Measurements from ENCODE around the gene SPAG9. TPM values are rescaled to one million over a fixed set of nuclear protein-coding genes. Genes with fewer than 3 reads are reported as not detected.
A peak's percentile ranks its signal among the peaks of the same experiment; 100 is the strongest.

Gene SPAG9
- total RNA-seq, 1 experiment from 2014 or later = 78.5 TPM

DNA sequence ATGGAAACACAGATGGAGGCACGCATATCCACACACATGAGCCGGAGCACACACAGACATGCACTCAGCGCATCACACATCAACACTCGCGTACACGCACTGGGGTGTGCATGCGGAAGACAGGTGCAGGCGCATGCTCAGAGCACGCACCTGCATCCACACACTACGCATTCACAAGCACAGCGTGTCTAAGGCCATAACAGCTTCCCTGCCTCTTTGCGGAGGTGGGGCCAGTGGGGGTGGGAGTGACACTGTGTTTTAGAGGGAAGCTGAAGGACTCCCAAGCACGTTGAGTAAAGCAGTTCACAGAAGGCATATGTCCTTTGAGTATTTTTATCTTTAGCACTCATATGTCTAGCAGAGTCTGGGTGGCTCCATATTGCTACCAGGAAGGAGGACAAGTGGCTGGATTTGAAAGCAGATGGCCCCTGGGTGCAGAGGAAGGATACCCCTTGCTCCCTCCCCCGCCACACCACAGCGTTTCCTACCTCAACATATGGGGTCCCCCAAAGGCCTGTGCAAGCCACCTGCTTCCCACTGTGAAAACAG, 185.9 kb downstream of the SPAG9 start:
- Mint-ChIP-seq H3K4me3 (ENCODE audit: unreplicated experiment) (no peak overlapping the region), H3K4me1 (ENCODE audit: insufficient read depth, unreplicated experiment) (peaks cover 38% of the 10 kb centered on the region), H3K27me3 (ENCODE audit: insufficient read depth, unreplicated experiment) (no peaks in the 10 kb centered on the region), H3K9me3 (ENCODE audit: unreplicated experiment) (no peaks in the 10 kb centered on the region), H3K36me3 (ENCODE audit: insufficient read depth, unreplicated experiment) (no peaks in the 10 kb centered on the region), H3K27ac (ENCODE audit: low read depth, unreplicated experiment) (peak overlapping the region; percentile 93)
- no TSS peak for BruUV-seq (replicated peaks)
- ChIA-PET CTCF (interaction anchor here (0.7 to 4.1 kb wide), 9 partner anchors 13 to 93 kb away, joined by 3 to 23 read pairs (median 3); no protein-coding TSS in a partner anchor), POLR2A (interaction anchor here (0.6 to 4.5 kb wide), 10 partner anchors 9 to 752 kb away, joined by 3 to 171 read pairs (median 5); partner anchors contain the start of gene TOB1)
- TF ChIP-seq, protein P1, sequence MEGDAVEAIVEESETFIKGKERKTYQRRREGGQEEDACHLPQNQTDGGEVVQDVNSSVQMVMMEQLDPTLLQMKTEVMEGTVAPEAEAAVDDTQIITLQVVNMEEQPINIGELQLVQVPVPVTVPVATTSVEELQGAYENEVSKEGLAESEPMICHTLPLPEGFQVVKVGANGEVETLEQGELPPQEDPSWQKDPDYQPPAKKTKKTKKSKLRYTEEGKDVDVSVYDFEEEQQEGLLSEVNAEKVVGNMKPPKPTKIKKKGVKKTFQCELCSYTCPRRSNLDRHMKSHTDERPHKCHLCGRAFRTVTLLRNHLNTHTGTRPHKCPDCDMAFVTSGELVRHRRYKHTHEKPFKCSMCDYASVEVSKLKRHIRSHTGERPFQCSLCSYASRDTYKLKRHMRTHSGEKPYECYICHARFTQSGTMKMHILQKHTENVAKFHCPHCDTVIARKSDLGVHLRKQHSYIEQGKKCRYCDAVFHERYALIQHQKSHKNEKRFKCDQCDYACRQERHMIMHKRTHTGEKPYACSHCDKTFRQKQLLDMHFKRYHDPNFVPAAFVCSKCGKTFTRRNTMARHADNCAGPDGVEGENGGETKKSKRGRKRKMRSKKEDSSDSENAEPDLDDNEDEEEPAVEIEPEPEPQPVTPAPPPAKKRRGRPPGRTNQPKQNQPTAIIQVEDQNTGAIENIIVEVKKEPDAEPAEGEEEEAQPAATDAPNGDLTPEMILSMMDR (IDR thresholded peaks at IDR 0.05; ENCODE audit: unreplicated experiment) = no peak
- DNase-seq (ENCODE audit: unreplicated experiment) = no peak
- intact Hi-C loops (cut with micrococcal nuclease) = no loop called here

DNA sequence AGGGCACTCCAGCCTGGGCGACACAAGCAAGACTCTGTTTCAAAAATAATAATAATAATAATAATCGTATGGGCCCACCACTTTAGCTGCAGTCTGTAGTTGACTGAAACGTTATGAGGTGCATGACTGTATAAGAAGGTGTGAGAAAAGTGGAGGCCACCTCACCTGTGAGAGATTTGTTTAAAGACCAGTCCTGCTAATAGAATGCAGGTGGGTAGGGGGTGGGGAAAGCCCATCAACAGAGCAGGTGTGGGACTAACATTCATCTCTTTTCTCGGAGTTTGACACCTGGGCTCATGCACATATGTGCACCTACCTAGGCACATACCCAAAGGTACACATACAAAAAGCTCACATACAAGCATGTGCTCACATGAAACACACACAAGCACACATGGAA, 186.5 kb downstream of the SPAG9 start:
- CTCF ChIA-PET = interaction anchor here (0.7 to 4.1 kb wide), 6 partner anchors 16 to 81 kb away, joined by 3 to 23 read pairs (median 4); no protein-coding TSS in a partner anchor
- TF ChIP-seq, protein P1 (IDR thresholded peaks at IDR 0.05; ENCODE audit: unreplicated experiment) = no peak
- H3K27ac Mint-ChIP-seq (ENCODE audit: low read depth, unreplicated experiment) = peak overlapping the region; percentile 93
- H3K36me3 Mint-ChIP-seq (ENCODE audit: insufficient read depth, unreplicated experiment) = no peaks in the 10 kb centered on the region
- no peak overlapping the region for H3K4me3 Mint-ChIP-seq (ENCODE audit: unreplicated experiment)
- peaks cover 36% of the 10 kb centered on the region for H3K4me1 Mint-ChIP-seq (ENCODE audit: insufficient read depth, unreplicated experiment)
- no peak for DNase-seq (ENCODE audit: unreplicated experiment)
- POLR2A ChIA-PET = interaction anchor here (0.9 to 4.5 kb wide), 10 partner anchors 17 to 82 kb away, joined by 3 to 171 read pairs (median 6); partner anchors contain the start of gene TOB1
- intact Hi-C loops (cut with micrococcal nuclease) = no loop called here
- no peaks in the 10 kb centered on the region for H3K9me3 Mint-ChIP-seq (ENCODE audit: unreplicated experiment)
- no peaks in the 10 kb centered on the region for H3K27me3 Mint-ChIP-seq (ENCODE audit: insufficient read depth, unreplicated experiment)
- BruUV-seq (replicated peaks) = no TSS peak

DNA sequence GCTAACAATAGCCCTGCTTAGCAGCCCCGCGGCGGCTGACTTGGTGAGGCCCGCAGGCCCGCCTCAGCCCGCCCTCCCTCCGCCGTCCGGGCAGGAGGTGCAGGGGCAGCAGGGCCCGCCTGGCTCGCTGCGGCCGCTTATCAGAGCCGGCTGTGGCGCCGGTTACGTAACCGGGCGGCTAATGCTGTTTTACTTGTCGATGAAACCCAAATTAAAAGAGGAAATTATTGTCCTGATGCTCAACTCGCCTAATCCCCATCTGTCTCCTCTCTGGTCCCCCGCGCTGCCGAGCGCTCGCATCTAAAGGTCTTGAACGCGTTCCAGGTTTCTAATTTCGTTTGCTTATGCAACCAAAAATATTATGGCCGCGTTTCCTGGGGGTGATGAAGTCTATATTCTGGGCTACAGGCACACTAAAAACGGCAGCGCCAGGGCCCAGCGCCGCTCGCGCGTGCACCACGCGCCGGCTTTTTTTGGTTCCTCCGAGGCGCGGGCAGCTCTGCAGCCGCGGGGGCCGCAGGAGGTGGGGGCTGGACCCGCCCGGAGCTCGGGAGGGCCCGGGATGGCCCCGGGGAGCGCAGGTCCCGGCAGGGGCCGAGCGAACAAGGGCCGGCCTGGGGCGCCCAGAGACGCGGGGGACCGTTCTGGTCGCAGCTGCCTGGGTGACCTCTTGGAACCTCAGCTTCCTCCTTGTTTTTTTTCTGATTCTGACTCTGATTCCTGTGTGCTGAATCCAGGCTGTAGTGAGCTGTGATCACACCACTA, 189.3 kb downstream of the SPAG9 start:
- DNase-seq (ENCODE audit: unreplicated experiment) = peak; percentile 78
- Mint-ChIP-seq H3K4me3 (ENCODE audit: unreplicated experiment) (peak overlapping the region; percentile 71), H3K36me3 (ENCODE audit: insufficient read depth, unreplicated experiment) (no peaks in the 10 kb centered on the region), H3K27ac (ENCODE audit: low read depth, unreplicated experiment) (peak overlapping the region; percentile 32), H3K9me3 (ENCODE audit: unreplicated experiment) (no peaks in the 10 kb centered on the region), H3K4me1 (ENCODE audit: insufficient read depth, unreplicated experiment) (peaks cover 45% of the 10 kb centered on the region), H3K27me3 (ENCODE audit: insufficient read depth, unreplicated experiment) (no peaks in the 10 kb centered on the region)
- intact Hi-C loops (cut with micrococcal nuclease) = no loop called here
- ChIA-PET CTCF (interaction anchor here (0.7 to 1.7 kb wide), 2 partner anchors 19 to 32 kb away, joined by 4 to 5 read pairs; no protein-coding TSS in a partner anchor), POLR2A (interaction anchor here (1.0 to 2.9 kb wide), 8 partner anchors 17 to 79 kb away, joined by 3 to 57 read pairs (median 4); partner anchors contain the start of gene TOB1)
- TF ChIP-seq, protein P1 (IDR thresholded peaks at IDR 0.05; ENCODE audit: unreplicated experiment) = no peak
- no TSS peak for BruUV-seq (replicated peaks)

DNA sequence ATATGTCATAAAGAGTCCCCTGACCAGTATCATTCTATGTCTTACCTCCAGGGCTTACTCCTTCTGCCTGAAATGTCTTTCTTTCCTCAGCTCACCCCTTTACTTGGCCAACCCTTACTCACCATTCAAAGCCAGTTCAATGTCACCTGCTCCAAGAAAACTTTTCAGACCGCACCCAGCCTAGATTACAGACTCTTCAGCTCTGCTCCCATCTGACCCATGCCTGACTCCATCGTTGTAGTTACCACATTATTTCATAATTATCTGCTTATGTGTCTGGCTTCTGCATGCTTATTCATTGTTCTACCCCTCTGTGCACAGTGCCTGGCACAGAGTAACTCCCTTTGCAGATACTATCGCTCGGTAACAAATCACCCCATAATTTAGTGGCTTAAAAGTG, 192.0 kb downstream of the SPAG9 start:
- ChIA-PET POLR2A (interaction anchor here (0.7 to 3.0 kb wide), 4 partner anchors 8 to 65 kb away, joined by 3 to 28 read pairs (median 4); partner anchors contain the start of gene TOB1), CTCF (interaction anchor here (1.0 kb wide), 1 partner anchor 19 kb away, joined by 3 read pairs; no protein-coding TSS in a partner anchor)
- intact Hi-C loops (cut with micrococcal nuclease) = no loop called here
- H3K4me3 Mint-ChIP-seq (ENCODE audit: unreplicated experiment) = no peak overlapping the region
- H3K36me3 Mint-ChIP-seq (ENCODE audit: insufficient read depth, unreplicated experiment) = no peaks in the 10 kb centered on the region
- BruUV-seq (replicated peaks) = no TSS peak
- no peaks in the 10 kb centered on the region for H3K9me3 Mint-ChIP-seq (ENCODE audit: unreplicated experiment)
- H3K4me1 Mint-ChIP-seq (ENCODE audit: insufficient read depth, unreplicated experiment) = peaks cover 25% of the 10 kb centered on the region
- TF ChIP-seq, protein P1 (IDR thresholded peaks at IDR 0.05; ENCODE audit: unreplicated experiment) = no peak
- H3K27ac Mint-ChIP-seq (ENCODE audit: low read depth, unreplicated experiment) = no peak overlapping the region
- H3K27me3 Mint-ChIP-seq (ENCODE audit: insufficient read depth, unreplicated experiment) = no peaks in the 10 kb centered on the region
- DNase-seq (ENCODE audit: unreplicated experiment) = no peak
